Measurements from ENCODE around the gene KPNA4.
"Not testable (repeated sequence)": the region's sequence is repeated elsewhere in the genome, so short reads cannot be mapped to it uniquely, and the experiment has no call there.

KPNA4 gene

DNA sequence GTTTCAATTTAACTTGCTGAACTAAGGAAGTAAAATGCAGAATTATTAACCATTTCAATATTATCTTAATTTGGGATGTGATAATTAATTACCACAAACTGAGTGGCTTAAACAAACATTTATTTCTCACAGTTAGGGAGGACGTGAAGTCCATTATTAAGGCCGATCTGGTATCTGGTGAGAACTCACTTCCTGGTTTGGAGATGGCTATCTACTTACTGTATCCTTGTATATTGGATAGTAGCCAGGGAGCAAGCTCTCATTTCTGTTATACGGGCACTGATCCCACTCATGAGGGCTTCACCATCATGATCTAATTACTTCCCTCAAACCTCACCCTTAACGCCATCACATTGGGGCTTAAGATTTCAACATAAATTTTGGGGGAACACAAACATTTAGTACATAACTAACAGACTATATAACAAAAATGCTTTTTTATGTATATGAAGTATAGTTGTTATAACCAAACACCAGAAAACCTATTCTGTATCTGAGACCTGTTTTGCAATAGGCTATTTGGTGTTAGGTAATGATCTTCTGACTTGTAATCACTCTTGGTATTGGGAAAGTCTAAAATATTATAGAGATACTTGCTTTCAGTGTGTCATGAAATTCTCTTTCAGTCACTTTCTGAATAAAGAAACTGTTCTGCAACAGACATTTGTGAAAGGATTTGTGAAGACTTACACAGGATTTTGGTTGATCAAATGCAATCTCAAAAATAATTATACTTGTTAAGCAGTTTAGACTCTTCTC, 4.7 kb upstream of the KPNA4 start:
- DNase-seq = peak; percentile 69

DNA sequence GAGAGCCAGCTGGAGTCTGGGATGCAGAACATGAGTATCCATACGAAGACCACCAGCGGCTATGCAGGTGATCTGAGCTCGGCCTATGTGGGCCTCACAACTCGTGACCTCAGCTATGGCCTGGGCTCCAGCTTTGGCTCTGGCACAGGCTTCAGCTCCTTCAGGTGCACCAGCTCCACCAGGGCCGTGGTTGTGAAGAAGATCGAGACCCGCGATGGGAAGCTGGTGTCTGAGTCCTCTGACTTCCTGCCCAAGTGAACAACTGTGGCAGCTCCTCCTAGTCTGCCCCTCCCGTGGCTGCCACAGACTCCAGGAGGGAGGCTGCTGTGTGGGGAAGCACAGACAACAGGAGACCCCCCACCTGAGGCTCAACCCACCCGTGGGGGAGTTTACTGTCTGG, 3.6 kb upstream of the KPNA4 start:
- DNase-seq = no peak

DNA sequence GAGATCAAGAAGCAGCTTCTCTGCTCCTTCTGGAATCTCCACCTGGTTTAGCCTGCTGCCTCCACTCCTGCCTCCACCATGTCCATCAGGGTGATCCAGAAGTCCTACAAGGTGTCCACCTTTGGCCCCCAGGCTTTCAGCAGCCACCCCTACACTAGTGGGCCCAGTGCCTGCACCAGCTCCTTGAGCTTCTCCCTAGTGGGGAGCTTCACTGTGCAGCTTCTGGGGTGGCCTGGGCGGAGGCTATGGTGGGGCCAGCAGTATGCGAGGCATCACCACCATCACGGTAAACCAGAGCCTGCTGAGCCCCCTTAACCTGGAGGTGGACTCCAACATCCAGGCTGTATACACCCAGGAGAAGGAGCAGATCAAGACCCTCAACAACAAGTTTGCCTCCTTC, 2.4 kb upstream of the KPNA4 start:
- DNase-seq = no peak

DNA sequence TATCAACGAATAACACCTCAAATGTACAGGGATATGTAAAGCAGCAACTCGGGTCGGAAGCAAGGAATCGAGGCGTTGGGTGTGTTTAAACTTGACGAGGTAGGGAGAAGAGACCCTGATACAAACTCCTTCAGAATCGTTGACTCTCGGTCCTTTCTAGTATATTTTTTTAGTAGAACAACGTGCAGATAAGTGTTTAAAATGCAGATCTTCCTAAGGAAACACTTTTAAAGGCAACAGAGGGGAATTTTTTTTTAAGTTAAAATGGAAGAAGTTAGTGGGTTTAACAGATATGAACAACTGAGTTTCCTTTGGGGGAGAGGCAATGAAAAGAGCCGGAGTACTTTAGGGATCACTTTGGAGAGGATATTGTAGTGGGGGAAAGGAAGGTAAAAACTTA, 1.1 kb upstream of the KPNA4 start:
- DNase-seq = no peak

DNA sequence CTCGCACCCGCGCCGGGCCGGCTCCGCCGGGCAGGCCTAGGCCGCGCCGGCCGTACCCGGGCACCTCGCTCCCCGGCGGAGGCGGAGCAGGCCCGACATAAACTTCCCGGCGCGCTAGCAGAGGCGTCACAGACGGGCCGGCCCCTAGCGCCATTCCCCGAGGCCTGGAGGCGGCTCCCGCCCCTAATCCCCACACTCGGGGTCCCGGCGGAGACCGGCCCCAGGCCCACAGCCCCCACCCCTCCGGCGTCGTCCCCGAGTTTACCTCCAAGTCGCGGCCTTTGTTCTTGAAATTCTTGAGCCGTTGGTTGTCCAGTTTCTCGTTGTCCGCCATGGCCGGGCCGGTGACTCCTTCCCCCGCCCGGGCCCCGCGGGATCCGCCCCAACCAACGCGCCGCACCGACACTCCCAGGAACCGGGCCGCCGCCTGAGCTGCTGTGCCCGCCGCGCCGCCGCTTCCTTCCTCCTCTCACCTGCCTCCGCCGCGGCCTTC, 376 bp downstream of the KPNA4 start:
- peak; percentile 70 for DNase-seq

DNA sequence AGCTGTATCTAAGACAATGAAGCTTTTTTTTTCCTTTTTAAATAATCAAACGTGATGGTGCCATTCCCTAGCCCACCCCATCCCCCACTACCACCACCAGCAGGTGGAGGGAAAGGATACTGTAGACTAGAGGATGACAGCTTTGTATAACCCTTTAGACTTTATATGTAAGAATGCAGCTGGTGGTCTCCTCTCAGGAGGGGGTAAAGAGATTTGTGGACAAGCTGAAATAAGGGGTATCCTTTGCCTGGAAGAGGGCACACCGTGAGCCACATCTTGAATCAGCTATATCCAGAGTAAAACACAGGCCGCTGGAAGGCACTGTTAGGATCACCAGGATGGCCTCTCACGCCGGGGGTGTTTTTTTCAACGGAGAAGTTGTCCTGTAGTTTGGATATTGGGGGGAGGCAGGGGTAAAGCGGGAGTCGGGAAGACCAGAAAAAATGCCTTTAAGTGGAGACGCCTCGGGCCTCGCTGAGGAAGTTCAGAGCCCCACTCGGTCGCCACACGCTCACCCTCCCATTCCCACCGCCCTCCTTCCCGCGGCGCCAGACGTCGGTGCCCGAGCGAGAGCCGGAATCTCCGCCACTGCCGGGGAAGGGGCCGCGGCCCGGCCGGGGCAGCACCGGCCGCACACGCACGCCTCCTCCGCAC, 986 bp downstream of the KPNA4 start:
- no peak for DNase-seq

DNA sequence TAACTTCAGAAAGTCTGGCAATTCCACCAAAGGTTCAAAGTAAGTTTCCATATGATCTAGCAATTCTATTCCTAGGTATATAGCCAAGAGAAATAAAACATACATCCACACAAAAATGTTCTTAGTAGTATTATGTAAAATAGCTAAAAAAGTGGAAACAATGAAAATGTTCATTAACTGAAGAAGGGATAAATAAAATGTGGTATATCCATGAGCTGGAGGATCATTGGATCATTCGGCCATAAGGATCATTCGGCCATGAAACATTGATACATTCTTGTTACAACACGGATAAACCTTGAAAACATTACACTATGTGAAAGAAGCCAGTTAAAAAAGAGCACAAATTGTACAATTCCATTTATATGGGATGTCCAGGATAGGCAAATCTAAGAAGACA, 2.4 kb downstream of the KPNA4 start:
- no peak for DNase-seq

DNA sequence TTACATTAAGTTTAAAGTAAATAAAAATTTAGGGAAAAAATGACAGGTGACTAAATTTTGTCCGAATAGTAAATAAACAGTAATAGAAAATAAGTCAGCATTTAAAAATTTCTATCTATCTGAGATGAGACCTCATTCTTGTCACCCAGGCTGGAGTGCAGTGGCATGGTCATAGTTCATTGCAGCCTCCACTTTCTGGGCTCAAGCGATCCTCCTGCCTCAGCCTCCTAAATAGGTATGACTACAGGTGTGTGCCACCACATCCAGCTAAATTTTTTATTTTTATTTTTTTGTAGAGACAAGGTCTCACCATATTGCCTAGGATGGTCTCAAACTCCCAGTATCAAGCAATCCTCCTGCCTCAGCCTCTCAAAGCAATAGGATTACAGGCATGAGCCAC, 7.8 kb downstream of the KPNA4 start:
- DNase-seq = no peak

DNA sequence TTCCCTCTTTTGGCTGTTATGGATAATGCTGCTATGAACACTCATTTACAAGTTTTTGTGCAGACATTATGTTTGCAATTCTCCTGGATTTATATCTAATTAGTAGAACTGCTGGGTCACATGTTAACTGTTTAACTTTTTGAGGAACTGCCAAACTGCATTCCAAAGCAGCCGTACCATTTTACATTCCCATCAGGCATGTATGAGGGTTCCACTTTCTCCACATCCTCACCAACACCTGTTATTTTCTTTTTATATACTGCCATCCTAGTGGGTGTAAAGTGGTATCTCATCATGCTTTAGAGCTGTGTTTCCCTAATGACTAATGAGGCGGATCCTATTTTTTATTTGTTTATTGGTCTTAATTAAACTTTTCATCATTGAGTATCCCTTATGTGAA, 9.2 kb downstream of the KPNA4 start:
- DNase-seq = no peak

DNA sequence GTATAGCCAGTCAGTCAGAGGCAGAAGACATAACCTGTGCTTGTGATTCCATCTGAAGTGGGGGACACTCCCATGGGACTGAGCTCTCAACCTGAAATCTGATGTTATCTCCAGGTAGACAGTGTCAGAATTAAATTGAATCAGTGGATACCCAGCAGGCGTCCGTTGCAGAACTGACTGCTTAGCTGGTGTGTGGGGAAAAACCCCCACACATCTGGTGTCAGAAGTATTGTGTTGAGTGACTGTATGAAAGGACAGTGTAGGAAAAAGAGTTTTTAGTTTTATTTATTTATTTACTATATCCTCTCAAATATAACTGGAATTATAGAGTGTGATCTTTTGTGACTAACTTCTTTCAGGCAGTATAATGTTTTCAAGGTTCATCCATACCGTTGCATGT, 10.4 kb downstream of the KPNA4 start:
- DNase-seq = no peak

DNA sequence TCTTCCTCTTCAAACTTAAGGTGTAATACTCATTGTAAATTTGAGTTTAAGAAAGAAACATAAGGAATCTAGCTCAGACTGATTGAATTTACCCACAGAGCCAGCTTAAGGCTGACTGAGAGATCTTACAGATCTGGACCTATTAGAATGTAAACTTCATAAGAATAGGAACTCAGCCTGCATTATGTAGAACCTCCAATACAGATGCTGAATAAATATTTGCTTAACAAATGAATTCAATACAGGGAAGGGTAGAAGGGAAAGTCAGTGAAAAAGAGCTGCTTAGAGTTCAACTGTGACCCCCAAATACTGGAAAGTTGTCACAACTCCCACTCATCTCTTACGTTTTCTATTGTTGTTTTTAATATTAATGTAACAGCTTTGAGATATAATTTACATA, 11.5 kb downstream of the KPNA4 start:
- DNase-seq = no peak

DNA sequence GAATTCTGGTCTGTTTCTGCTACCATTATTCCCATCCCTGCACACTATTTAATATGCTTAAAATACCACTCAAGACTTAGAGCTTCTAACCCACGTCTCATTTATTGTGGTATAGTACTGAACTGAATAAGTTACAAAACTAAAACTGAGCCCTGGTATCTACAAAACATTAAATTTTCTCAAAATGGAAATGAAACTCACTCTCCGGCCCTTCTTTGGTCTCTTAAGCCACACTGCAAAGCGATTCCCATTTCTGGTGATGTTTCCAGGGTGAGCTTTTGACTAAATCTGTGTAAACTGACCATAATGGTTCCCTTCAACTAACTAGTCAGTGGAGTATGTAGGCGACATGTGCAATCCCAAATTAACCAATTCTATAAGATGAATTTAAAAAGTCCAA, 18.6 kb downstream of the KPNA4 start:
- no peak for DNase-seq

DNA sequence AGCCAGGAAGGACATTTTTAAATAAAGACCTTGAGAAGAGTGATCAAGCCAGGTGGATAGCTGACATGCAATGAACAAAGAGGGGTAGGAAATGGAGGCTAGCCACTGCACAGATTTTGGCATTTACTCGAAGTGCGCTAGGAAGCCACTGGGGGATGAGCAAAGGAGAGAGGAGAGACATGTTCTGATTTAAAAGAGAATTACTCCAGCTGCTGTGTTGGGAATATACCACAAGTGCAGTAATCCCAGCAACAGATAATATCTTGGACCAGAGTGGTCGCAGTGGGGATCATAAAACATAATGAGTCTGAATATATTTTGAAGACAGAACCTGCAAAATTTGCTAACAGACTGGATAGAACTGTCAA, 19.9 kb downstream of the KPNA4 start:
- no peak for DNase-seq

DNA sequence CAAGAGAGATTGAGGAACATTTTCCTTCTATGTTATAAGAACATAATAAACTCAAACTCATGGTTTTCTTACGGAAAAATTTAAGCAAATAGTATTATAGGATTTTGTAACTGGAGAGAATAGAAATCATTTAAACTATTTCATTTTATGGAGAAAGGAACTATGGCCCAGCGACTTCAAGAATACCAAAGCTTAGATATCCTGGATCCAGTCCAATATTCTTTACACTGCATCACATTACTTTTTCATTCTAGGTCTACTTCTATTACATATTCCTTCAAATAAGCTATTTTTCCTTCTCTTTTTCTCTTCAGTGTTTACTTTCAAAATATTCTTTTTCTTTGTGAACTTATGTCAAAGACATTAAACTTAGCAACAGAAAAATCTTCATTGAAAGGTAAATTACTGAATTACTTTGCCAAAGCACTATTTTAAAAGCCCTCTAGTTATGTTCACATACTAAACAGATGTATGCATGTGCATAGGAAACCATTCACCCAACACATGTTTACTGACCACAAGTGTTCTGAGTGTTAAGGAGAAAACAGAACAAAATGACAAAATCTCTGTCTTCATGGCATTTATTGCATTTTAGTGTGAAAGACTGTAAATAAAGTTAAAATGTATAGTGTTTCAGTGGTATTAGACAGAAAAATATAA, 20.4 kb downstream of the KPNA4 start:
- DNase-seq = no peak

DNA sequence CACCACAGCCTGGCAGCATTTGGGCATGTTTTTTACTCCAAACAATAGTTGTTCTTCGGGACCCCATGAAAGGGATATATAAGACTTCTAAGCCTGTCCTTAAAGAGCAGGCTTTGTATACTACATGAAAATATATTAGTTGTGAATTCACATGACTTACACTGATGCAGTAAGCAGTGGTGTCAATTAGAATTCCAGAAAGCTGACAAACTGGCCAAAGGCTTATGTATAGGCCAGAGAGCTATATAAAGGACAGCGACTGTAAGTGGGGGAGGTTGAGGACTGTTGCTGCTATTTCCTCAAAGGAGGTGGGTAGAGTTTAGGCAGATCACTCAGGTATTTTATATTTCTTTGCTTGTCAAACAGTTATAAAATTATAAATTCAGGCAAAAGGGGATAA, 24.8 kb downstream of the KPNA4 start:
- DNase-seq = no peak

DNA sequence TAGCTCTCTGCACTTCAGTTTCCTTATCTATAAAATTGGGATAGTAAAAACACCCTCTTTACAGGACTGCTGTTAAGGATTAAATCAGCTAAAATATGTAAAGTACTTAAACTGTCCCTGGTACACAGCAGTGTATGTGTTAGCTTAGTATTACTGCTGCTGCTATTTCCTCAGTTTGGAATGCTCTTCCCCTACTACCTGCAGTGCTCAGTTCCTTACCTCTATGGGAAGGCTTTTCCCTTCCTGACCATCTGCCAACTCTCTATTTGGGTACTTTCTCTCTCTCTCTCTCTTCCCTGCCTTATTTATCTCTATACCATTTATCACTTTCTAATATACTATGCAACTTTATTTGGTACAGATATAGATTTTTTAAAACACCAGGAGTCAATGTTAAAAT, 26.5 kb downstream of the KPNA4 start:
- no peak for DNase-seq

DNA sequence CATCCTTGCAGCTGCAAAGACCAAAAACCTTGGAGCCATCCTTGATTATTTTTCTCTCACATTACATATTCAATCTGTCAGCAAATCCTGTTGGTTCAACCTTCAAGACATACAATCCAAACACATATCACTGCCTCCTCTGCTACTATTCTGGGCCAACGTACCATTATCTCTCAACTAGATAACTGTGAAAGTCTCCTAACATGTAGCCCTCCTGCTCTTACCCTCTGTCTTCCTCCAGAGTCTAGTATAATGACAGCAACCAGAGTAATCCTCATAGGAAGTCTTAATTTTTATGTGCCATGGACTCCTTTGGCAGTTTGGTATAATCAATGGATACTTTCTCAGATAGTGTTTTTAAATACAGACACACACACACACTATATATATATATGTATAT, 27.6 kb downstream of the KPNA4 start:
- no peak for DNase-seq

DNA sequence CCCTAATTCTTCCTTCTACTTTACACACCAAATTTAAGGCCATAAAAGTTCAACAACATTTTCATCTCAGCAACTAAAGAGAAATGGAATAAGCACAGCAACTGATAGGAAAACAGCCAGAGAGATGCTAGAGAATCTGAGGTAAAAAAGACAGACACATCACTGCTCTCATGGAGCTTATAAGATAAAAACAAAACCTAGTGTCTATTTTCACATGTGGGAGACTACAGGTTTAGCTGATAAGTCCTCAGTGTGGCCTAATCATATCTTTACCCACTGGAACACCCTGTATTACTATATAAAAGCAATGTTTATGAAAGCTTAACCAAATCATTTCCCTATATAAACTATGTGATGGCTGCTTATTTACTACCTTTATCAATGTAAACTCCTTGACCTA, 33.0 kb downstream of the KPNA4 start:
- DNase-seq = no peak

DNA sequence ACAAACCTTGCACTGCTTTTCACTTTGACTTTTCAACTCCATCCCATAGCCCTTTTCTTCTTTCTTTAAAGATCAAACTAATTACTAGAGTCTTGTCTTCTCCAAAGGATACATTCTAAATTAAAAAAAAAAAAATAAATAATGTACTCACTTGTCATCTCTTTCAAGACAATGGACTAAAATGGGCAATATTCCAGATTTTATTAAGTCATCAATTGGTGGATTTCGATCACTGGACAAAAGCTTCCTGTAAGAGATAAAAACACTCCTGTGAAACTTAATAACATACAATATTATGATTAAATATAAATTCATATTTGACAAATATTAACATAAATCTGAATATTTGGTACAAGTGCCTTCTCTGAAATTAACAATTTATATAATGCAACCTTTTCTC, 34.1 kb downstream of the KPNA4 start:
- no peak for DNase-seq

DNA sequence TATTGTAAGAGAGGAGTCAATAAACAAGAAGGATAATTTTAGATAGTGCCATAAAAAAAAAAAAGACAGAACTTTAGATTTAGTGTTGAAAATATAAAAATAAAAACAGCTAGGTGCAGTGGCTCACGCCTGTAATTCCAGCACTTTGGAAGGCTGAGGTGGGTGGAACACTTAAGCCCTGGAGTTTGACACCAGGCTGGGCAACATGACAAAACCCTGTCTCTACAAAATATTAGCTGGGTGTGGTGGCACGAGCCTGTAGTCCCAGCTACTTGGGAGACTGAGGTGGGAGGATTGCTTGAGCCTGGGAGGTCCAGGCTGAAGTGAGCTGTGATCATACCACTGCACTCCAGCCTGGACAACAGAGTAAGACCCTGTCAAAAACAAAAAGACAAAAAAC, 49.0 kb downstream of the KPNA4 start:
- not testable (repeated sequence) for DNase-seq

DNA sequence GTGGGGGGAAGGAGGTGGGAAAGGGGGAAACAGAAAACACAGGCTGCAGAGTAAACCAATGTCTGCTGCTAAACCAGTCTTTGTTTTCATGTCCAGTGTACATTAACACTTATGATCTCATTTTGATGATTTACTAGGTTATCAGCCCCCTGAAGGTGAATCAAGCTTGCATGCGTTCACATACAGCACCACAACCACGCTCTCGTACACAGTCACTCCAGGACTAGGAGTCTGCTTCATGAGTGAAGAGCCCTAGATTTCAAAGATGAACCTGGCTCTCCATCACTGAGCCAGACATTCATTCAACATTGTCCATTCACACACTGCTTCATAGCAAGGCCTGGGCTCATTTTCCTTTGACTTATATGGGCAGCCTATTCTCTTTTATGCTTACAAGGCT, 64.0 kb downstream of the KPNA4 start:
- no peak for DNase-seq

DNA sequence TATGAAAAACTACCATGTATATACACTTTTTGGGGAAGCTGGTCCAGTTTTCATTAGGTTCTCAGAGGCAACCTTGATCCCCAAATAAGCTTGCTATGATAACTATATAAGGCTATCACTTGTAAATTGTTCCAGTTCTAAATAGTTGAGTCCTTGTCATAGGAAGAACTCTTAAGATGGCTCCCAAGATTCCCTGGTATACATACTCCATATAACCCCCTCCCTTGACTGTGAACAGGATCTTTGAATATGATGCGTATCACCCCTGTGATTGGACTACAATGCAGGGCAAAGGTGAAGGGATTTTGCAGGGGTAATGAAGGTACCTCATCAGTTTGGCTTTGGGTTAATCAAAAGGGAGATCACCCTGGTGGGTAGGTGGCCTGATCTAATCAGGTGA, 67.2 kb downstream of the KPNA4 start:
- no peak for DNase-seq

DNA sequence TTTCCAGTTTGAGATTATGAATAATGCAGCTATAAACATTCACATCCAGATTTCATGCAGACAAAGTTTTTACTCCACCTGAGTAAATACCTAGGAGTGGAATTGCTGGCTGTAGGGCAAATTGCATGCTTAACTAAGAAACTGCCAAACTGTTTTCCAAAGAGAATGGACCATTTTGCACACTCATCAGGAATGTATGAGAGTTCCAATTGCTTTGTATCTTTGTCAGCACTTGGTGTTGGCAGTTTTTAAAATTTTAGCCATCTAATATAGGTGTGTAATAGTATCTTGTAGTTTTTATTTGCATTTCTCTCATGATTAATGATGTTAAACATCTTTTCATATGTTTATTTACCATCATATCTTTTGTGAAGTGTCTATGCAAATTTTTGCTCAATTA, 75.2 kb downstream of the KPNA4 start:
- DNase-seq = no peak

DNA sequence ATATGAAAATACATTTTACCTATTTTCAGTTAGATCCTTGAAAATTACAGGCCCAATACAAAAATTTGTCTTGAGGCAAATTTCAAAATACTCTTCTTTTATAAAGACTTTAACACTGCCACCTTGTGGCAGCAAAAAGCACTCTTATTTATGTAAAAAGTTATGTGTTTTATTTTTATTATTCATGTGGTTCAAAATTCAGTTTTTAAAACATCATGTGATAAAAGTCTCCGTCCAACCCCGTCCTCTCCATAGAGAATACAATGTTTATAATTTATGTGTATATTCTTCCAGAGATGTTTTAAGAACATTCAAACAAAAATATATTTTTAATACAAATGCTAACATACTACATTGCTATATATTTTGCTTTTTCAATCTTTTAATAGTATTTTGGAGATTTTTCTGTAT, 78.9 kb downstream of the KPNA4 start:
- peak; percentile 56 for DNase-seq
